Erythroblast (primary cell): Measurements from ENCODE around the gene RNF169.
A peak's percentile ranks its signal among the peaks of the same experiment; 100 is the strongest.

Source experiments
- DNase-seq, 2 experiments: peaks; one replicate each; lab custom pipeline; 2025; lab: John Stamatoyannopoulos, UW
- GATA1 ChIP-seq: IDR thresholded peaks from 2 replicates; pipeline ENCODE4 v1.6.1; 2011; ENCODE audit warnings: low read depth, mild to moderate bottlenecking, control low read depth, low read length, moderate library complexity
- POLR2A ChIP-seq: IDR thresholded peaks from 2 replicates; pipeline ENCODE4 v1.6.1; 2011; ENCODE audit warnings: mild to moderate bottlenecking, low read length

The RNF169 gene, protein sequence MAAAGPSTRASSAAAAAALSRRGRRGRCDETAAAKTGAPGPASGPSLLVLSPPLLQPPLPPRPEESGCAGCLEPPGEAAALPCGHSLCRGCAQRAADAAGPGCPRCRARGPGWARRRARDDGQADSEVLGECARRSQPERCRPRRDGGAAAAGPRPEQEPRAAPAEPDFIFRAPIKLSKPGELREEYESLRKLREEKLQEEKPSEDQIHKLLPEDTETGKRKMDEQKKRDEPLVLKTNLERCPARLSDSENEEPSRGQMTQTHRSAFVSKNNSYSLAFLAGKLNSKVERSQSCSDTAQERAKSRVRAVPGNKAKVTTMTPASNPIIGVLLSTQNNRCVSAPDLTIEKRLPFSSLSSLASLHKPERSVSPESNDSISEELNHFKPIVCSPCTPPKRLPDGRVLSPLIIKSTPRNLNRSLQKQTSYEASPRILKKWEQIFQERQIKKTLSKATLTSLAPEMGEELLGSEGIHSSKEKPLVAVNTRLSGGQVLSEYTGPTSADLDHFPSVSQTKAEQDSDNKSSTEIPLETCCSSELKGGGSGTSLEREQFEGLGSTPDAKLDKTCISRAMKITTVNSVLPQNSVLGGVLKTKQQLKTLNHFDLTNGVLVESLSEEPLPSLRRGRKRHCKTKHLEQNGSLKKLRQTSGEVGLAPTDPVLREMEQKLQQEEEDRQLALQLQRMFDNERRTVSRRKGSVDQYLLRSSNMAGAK

DNA sequence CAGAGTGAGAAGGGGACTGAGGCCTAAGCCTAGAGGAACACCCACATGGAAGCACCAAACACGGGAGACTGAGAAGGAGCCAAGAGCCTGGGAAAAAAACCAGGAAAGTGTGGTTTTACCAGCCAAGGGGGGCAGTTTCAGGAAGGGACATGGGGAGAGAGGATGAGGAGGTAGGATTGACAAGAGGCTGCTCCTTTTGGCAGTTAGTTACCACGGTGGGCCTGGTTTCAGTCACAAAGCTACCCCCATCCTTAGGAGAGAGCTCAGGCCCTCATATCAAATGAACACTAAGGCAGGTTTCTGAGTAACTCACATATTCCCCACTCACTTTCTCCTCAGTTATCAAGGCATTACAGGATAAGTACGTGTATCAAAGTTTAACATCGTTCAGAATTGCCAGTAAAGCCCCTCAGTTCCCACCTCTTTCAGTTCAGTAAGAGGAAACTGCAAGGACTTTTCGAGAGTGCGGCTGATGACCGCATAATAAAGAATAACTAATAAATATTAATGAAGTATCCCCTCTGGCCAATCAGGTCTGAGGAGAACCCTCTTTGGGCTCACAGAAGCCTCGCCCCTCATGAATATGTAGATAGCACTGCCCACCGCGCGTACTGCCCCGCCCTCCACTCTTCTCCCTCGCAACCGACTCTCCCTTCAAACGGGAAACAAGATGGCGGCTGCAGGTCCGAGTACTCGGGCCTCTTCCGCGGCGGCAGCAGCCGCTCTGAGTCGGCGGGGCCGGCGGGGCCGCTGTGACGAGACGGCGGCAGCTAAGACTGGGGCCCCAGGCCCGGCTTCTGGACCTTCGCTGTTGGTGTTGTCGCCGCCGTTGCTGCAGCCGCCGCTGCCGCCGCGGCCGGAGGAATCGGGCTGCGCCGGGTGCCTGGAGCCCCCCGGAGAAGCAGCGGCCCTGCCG lies at the start of gene RNF169:
Gene RNF169 (plus strand): TSS at position 639 of the 916 bp plus-strand sequence. CDS start 32 bp downstream, at position 671.
- TF ChIP-seq GATA1 (no peak), POLR2A (peak; percentile 73)
- DNase-seq, result peak; percentile 95 to 96

DNA sequence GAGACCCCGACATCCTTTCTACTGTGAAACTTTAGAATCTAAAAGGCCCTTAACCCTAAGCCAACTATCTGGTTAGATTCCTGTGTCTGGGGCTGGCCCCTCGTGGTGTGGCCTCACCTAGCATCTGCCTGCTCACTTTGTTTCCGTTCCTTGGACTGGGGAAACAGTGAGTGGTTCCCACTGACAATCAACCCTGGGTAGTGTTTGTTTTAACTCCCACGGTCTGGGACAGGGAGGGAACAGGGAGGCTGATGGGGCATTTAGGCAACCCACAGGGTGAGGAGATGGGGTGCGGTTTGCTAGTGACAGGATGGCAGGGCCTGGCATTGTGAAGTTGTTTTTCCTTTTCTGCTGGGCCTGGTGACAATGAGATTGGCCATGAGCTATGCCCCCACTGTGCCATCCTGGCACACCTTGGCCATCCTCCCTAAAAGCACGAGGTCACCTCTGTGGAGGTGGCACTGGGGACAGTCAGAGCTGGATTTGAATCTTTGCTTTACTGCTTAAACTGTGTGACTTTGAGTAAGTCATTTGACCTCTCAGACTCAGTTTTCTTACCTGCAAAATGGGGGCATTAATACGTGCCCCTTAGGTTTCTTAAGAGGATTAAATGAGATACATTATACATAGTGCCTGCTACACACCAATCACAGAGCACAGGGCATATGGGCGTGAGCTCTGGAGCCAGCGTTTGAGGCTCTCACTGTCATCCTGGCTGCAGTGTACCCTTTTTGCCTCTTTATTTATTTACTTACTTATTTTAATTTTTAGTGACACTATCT lies 48.8 kb upstream of the RNF169 start:
- no peak for TF ChIP-seq GATA1
- no peak for TF ChIP-seq POLR2A

DNA sequence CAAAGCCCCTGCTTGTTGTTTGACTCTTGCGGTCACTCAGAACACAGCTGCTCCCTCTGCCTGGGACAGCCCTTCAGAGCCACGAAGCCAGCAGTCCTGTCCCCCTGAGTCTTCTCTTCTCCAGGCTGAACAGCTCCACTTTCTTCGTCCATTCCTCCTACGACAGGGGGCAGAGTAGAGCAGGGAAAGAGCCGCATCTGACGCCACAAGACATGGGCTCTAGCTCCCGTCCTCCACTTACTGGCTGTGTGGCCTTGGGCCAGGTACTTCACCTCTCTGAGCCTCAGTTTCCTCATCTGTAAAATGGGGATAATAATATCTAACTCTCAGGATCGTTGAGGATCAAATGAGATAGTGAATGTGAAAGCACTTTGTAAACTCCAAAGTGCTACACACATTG lies 47.3 kb upstream of the RNF169 start:
- DNase-seq, result peak; percentile 34 to 52
- no peak for TF ChIP-seq POLR2A
- TF ChIP-seq GATA1, result no peak

More for the DNA sequence above, 48.8 kb upstream of the RNF169 start:
- DNase-seq, result no peak

DNA sequence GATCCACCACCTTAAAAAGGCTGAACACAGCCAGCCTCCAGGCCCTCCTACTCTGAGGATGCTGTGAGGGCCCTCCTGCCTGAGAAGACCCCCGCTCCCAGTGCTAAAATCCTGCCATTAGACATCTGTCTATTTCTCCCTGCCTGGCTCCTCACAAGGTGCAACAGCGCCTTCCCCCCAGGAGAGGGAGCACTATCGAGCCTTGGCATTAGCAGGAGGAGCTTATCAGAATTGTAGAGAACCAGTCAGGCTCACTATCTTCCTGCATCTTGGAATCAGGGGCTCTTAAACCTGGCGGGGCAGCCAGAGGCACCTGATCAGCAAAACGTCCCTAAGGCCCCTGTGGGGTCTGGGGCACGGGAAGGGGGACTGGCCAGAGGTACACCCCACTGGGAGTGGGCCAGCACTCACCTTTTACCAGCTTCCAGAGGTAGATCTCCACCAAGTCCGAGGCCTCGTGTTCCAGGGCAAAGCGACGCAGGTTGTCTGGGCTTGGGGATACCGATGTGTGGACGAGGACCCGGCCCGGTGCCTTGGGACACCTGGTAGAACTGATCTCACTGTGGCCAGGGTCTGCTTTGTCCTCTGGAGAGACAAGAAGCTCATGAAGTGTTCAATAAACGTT lies 46.2 kb upstream of the RNF169 start:
- TF ChIP-seq POLR2A (no peak), GATA1 (no peak)
- DNase-seq, result peak; percentile 65 to 80

DNA sequence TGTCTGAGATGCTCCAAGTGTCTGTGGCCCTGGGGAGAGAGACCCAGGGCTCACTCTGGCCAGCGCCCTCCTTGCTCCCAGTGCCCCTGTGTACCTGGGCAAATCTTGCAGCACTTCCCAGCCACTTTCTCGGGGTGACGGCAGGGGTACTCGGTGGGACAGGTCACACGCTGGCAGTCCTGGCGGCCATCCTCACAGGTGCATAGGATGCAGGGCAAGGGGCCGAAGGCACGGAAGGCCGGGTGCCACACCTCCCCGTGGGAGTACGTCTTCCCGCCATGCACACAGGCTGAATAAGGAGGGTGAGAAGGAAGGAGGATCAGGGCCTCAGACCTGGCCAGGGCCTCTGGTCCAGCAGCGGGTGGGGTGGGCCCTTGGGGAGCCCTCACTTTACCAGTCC lies 45.4 kb upstream of the RNF169 start:
- no peak for TF ChIP-seq GATA1
- TF ChIP-seq POLR2A, result no peak
- no peak for DNase-seq

DNA sequence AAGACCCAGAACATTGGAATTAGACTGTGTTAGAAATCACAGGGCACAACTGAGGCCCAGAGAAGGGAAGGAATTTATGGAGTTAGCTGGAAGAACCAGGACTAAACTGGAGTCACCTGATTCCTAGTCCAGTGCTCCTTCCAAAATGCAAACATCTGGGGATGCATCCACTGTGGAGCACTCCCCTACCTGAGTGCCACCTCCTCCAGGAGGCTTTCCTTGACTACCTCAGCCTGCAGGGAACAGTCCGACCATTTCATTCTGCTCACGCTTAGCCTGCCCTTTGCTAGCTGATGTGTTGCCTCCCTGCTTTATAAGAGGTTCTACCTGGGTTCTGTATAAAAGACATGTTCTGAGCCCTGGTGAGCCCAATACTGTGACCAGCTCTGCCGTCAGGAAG lies 41.5 kb upstream of the RNF169 start:
- TF ChIP-seq POLR2A (no peak), GATA1 (no peak)
- DNase-seq, result no peak

DNA sequence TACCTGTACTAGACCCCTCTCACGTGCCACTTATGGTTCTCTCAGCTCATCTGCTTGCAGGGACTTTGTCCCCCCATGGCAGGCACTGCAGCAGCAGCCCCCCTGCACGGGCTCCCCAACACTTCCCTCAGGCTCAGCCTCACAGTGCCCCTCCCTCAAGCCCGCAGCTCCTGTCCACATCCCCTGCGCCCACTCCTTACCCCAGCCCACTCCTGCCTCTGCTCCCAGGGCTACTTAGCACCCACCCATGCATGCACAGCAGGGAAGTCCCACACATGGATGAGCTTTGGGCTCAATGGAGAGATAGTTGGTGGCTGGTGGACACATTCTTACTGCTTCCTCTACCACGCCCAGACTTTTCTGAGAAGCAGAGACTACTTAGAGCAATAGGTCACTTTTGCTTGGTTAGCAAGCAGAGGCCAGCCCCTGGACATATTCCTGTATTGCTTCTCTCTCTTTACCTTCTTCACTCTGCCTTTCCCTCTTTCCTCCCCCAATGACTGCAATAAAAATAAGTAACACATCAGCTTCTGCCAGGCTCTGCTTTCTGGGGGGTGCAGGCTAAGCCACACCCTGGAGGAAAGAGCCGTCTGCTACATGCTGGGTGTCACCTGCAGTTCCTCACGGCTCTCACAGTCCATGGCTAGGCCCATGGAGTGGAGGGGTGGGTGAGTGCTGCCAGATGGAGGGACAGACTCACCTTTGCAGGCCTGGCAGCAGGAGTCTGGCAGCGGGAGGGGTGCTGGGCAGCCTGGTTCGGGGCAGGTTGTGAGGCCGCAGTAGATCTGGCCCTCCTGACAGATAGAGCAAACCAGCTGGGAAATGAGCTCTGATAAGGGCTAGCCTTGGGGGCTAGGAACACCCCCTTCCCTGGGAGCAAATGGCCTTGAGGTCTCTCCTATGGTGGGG lies 40.8 kb upstream of the RNF169 start:
- no peak for DNase-seq
- TF ChIP-seq GATA1 (no peak), POLR2A (no peak)

DNA sequence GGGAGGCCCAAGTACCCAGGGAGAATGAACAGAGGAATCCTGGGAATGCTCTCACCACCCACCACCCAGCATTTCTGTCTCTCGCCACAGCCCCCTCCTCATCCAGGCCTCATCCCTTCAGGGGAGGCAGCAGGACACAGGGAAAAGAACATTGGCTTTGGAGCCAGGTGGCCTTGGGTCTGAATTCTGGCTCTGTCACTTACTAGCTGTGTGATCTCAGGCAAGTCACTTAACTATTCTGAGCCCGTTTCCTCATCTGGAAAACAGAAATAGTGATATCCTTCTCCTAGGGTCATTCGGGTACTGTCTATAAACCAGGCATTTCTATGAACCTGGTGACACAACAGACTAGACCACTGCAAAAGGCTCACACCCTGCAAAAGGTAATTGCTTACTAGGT lies 39.5 kb upstream of the RNF169 start:
- TF ChIP-seq GATA1, result no peak
- TF ChIP-seq POLR2A, result no peak
- no peak for DNase-seq

DNA sequence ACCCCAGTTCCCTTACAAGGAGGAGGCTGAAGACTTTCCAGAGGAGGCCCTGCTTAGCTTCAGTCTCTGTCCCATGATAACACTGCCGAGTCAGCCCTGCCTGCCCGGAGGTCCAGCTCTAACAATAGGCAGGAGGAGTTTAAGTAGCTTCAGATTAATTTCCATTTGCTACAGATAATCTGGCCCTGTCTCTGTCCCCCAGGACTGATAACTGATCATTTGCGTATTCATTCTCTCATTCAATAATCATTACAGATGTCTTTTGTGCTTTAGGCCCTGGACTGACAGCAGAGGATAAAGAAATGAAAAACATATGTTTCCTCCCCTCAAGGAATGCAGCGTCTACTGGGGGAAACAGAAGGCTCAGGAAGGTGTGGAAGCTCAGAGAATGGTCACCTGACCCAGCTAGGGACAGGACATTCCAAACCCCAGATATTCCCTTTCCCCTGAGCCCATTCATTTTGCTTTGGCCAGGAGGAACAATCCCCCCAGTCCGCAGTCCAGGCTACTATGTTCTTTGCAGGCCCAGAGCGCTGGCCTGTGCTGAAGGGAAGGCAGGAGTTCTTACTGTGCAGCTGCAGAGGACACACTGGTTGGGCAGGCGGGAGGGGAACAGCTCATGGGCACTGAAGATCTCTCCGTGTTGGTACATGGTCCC lies 38.2 kb upstream of the RNF169 start:
- peak; percentile 37 to 55 for DNase-seq
- TF ChIP-seq GATA1, result no peak
- no peak for TF ChIP-seq POLR2A

DNA sequence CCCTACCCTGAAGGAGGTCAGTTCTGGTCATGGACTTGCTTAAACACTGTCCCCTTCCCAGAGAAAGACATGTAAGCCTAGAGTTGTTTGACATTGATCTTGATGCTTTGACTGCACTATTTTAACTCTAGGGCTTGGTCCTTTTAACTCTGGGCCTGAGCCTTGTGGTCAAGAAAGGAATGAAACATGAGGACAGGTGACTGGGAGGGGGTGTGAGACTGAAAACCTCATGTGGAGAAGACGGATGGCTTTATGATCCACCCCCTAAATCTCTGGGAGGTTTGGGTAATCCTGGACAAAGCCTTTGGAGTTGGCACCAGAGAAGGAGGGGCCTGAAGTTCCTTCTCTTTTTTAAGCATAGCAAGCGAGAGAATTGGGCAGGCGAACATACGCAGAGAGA lies 35.0 kb upstream of the RNF169 start:
- TF ChIP-seq GATA1, result no peak
- no peak for TF ChIP-seq POLR2A
- DNase-seq, result no peak

DNA sequence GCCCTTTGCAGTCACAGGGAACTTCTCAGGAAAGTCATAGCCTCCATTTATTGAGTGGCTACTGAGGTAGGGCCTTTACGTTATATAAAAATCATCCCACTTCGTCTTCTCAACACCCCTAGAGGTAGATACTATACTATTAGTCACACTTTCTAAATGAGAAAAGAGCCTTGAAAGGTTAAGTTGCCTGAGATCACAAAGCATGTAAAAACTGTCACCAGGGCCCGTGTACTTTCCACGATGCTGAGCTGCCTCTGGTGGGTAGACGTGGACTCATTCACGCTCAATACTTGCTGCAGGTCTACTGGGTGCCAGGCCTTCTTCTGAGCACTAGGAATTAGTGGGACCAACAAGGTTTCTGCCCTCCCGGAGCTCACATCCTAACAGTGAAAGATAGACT lies 33.7 kb upstream of the RNF169 start:
- DNase-seq, result no peak
- no peak for TF ChIP-seq POLR2A
- TF ChIP-seq GATA1, result no peak
